Measurements from ENCODE around the gene C14orf39.
"Not testable (repeated sequence)": the region's sequence is repeated elsewhere in the genome, so short reads cannot be mapped to it uniquely, and the experiment has no call there.

The C14orf39 gene

DNA sequence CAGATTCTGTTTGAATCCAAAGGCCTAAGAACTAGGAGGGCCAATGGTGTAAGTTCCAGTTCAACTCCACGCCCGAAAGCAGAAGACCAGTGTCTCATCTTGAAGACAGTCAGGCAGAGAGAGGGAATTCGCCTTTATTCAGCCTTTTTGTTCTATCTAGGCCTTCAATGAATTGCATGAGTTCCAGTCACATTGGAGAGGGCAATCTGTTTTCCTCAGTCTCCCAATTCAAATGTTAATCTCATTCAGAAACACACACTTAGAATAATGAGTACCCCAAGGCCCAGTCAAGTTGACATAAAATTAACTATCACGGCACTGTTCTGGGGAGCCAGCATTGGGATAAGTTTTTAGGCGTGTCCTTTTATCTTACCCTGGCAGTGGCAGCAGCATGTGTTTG is 65.8 kb downstream of the C14orf39 start:
- H3K4me3 ChIP-seq (ENCODE audit: low read length) = no peak overlapping the region
- TF ChIP-seq, protein P1, sequence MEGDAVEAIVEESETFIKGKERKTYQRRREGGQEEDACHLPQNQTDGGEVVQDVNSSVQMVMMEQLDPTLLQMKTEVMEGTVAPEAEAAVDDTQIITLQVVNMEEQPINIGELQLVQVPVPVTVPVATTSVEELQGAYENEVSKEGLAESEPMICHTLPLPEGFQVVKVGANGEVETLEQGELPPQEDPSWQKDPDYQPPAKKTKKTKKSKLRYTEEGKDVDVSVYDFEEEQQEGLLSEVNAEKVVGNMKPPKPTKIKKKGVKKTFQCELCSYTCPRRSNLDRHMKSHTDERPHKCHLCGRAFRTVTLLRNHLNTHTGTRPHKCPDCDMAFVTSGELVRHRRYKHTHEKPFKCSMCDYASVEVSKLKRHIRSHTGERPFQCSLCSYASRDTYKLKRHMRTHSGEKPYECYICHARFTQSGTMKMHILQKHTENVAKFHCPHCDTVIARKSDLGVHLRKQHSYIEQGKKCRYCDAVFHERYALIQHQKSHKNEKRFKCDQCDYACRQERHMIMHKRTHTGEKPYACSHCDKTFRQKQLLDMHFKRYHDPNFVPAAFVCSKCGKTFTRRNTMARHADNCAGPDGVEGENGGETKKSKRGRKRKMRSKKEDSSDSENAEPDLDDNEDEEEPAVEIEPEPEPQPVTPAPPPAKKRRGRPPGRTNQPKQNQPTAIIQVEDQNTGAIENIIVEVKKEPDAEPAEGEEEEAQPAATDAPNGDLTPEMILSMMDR (IDR thresholded peaks at IDR 0.05; ENCODE audit: insufficient read depth, low read depth, low read length, missing control alignments) = no peak
- no peak for DNase-seq (ENCODE audit: low read depth)

DNA sequence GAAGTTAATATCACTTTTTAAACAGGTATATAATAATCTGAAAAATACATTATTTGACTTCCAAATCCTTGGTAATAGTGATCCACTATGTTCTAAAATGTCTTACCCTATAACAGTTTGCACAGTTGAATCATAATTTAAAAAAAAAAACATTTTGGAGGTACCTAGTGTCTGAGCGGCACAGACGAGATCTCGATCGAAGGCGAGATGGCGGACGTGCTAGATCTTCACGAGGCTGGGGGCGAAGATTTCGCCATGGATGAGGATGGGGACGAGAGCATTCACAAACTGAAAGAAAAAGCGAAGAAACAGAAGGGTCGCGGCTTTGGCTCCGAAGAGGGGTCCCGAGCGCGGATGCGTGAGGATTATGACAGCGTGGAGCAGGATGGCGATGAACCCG is 88.3 kb downstream of the C14orf39 start:
- not testable (repeated sequence) for H3K4me3 ChIP-seq (ENCODE audit: low read length); DNase-seq (ENCODE audit: low read depth)

DNA sequence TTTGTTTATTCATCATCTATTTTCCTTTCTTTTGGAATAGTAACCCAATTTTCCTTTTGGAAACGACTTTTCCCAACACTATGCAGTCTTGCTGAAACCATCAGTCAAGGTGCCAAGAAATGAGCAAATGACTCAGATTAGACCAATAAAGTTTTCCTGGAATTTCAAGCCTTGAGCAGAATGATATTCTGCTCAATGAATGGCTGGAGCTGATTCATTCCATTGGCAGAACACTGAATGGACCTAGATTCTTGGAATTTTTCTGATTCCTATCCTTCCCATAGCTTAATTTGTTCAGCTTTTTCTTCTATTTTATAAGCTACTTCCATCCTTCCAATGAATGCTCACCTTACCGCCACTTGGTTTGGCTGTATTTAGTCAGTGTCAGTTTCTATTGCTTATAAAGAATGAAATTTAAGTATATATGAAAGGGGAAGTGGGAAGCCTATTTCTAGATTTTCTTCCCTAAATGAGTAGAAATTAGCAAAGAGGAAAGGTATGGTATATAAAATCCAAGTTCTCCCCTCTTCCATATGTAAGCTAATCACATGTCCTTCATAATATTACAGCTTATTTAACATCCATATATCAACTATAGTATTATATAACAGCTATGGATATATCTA is 89.0 kb downstream of the C14orf39 start:
- TF ChIP-seq, protein P1 (IDR thresholded peaks at IDR 0.05; ENCODE audit: insufficient read depth, low read depth, low read length, missing control alignments) = no peak
- no peak overlapping the region for H3K4me3 ChIP-seq (ENCODE audit: low read length)
- DNase-seq (ENCODE audit: low read depth) = no peak

All from epithelial cell of esophagus (primary cell).